T-cell (primary cell): Measurements from ENCODE around the gene RPL5. TPM values are rescaled to one million over a fixed set of nuclear protein-coding genes. Genes with fewer than 3 reads are reported as not detected.

ENCODE experiments used
- ATAC-seq, 4 experiments: fragments of 200-7000 bp in 3 of 4; fragments of 150-1000 bp in 1 of 4; cut with Tn5 transposase; replicated peaks in 1 of 4; 1 replicate in 3 of 4; 2 replicates in 1 of 4; pipeline ENCODE4 v1.10.0; 2021; ENCODE audit warnings: moderate library complexity in 3 of 4, mild to moderate bottlenecking in 2 of 4, moderate number of reproducible peaks in 1 of 4
- CTCF ChIA-PET, 2 donors: fragments of 300-600 bp; sonication (Branson Sonifier 250); formaldehyde crosslinking; loops; one replicate each; lab custom pipeline; 2022; ENCODE audit warnings: antibody characterized with exemption in 2 of 2; lab: Charles Lee
- POLR2A ChIA-PET, 2 donors: fragments of 300-600 bp; sonication (Branson Sonifier 250); formaldehyde crosslinking; loops; one replicate each; lab custom pipeline; 2022; ENCODE audit warnings: antibody characterized with exemption in 2 of 2; lab: Charles Lee
- DNase-seq, 35 experiments: peaks; one replicate each; pipeline versions ENCODE4 v3.0.0 to v3.0.0-alpha.2; 2013 to 2023
- H3K27ac ChIP-seq: one replicate; pipeline ENCODE4 v1.5.1; 2013; ENCODE audit warnings: low read length
- H3K27me3 ChIP-seq, 2 experiments: replicated peaks in 1 of 2; 1 replicate in 1 of 2; 2 replicates in 1 of 2; pipeline versions ENCODE4 v1.6.1 to v1.7.0; 2013; ENCODE audit warnings: low read length in 1 of 2, mixed read lengths in 1 of 2; ENCODE audit not compliant: control insufficient read depth in 2 of 2, insufficient read depth in 2 of 2; ENCODE audit errors: extremely low read depth in 1 of 2
- H3K36me3 ChIP-seq, 2 donors: 1 replicate in 1 of 2; 2 replicates in 1 of 2; pipeline versions ENCODE4 v1.6.1 to v1.7.0; 2013; ENCODE audit warnings: low read length in 1 of 2; ENCODE audit not compliant: control insufficient read depth in 2 of 2, insufficient read depth in 1 of 2; ENCODE audit errors: extremely low read depth in 1 of 2
- H3K4me1 ChIP-seq, 2 experiments: 1 replicate in 1 of 2; 2 replicates in 1 of 2; pipeline versions ENCODE4 v1.6.1 to v1.7.0; 2013; ENCODE audit warnings: low read length in 2 of 2, mixed read lengths in 1 of 2; ENCODE audit not compliant: insufficient read depth in 2 of 2, control insufficient read depth in 1 of 2; ENCODE audit errors: extremely low read depth in 1 of 2
- H3K4me3 ChIP-seq, 2 donors: 1 replicate in 1 of 2; 2 replicates in 1 of 2; pipeline versions ENCODE4 v1.5.1 to v1.7.0; 2013; ENCODE audit warnings: mild to moderate bottlenecking in 2 of 2, low read length in 1 of 2, moderate library complexity in 1 of 2; ENCODE audit not compliant: control insufficient read depth in 1 of 2; ENCODE audit errors: extremely low read depth in 1 of 2
- H3K9me3 ChIP-seq: 2 replicates; pipeline ENCODE4 v1.7.0; 2013
- H3K27ac Mint-ChIP-seq, 2 donors: one replicate each; pipeline ENCODE4 v1.8.0; 2020 to 2021; ENCODE audit warnings: mild to moderate bottlenecking in 2 of 2, mixed read lengths in 2 of 2
- H3K27me3 Mint-ChIP-seq, 2 donors: one replicate each; pipeline ENCODE4 v1.8.0; 2021 to 2022; ENCODE audit warnings: mixed read lengths in 2 of 2
- H3K36me3 Mint-ChIP-seq: one replicate; pipeline ENCODE4 v1.8.0; 2021; ENCODE audit warnings: mixed read lengths
- H3K4me1 Mint-ChIP-seq, 3 donors: one replicate each; pipeline ENCODE4 v1.8.0; 2020 to 2022; ENCODE audit warnings: mixed read lengths in 3 of 3, mild to moderate bottlenecking in 1 of 3
- H3K4me3 Mint-ChIP-seq, 3 donors: one replicate each; pipeline ENCODE4 v1.8.0; 2020 to 2022; ENCODE audit warnings: mild to moderate bottlenecking in 3 of 3, mixed read lengths in 3 of 3, moderate library complexity in 3 of 3
- H3K9me3 Mint-ChIP-seq, 3 donors: one replicate each; pipeline ENCODE4 v1.8.0; 2020 to 2022; ENCODE audit warnings: mixed read lengths in 3 of 3
- WGBS: methylation state at CpG from one replicate; pipeline ENCODE4 v1.1.5; 2013; ENCODE audit warnings: missing lambda C conversion rate; ENCODE audit not compliant: insufficient coverage; 5-methylcytosine and 5-hydroxymethylcytosine counted together
- total RNA-seq, 35 experiments: library from RNA in 6 of 35; stranded (reverse) in 6 of 35; fragments of 120-200 nt in 1 of 35; gene quantifications; one replicate each; pipeline versions ENCODE4 v1.2.1 to v1.2.4 and lab custom pipeline; 2013 to 2026

Gene RPL5
- total RNA-seq, 5 donors from 2014 or later (not counting 1 experiment from before 2014, with no cell fraction given): 1,327 to 1,558 (median 1,433) TPM

DNA sequence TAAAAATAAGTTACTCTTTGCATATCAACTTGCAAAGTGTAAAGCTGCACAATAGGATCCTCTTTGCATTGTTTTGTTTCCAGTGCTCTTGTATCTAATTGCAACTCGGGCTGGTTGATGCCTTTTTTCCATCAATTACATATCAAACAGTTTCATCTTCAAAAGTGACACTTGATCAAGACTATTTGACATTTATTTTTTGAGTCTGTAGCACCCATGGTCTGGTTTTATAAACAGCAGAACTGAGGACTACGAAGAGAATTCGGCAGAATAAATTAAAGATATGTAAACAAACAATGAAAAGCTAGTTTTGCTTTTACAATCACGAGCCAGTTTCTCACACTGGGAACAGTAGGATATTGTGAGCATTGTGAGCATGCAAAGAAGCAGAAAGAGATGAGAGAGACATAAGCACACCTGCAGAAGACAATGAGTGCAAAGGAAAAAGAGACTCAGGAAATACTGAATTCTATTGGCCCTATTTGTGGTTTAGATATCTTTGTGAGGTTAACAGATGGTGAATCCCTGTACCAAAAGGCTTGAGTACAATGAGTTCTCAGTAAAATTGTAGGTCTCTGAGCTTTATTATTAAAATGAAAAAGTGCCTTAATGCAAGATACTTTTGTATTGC is 45.4 kb downstream of the RPL5 start:
- no peak overlapping the region for H3K4me3 ChIP-seq
- peak overlapping the region; percentile 43 for H3K27ac ChIP-seq

GRCh38 chr1:92877792-92878191 is 46.0 kb downstream of the RPL5 start:
- Histone ChIP-seq H3K4me3 (no peak overlapping the region), H3K27ac (peak overlapping the region; percentile 43), H3K27me3 (no peaks in the 10 kb centered on the region), H3K4me1 (peaks cover 11 to 31% of the 10 kb centered on the region in 2 experiments), H3K36me3 (peaks cover 0 to 13% of the 10 kb centered on the region in 2 donors), H3K9me3 (no peaks in the 10 kb centered on the region)
- ATAC-seq (peak in 3 of 4 experiments; percentile 26 to 39 (median 33)), DNase-seq (peak in 1 of 35 experiments; percentile 48)
- no peaks in the 10 kb centered on the region for H3K9me3 Mint-ChIP-seq
- H3K4me1 Mint-ChIP-seq: peaks cover 36 to 41% (median 39%) of the 10 kb centered on the region in 3 donors
- H3K27me3 Mint-ChIP-seq: no peaks in the 10 kb centered on the region
- H3K27ac Mint-ChIP-seq: peak overlapping the region; percentile 71 to 89
- peaks cover 19% of the 10 kb centered on the region for H3K36me3 Mint-ChIP-seq
- peak overlapping the region; percentile 6 to 53 (median 11) for H3K4me3 Mint-ChIP-seq
- 0% methylated on average over 1 of the region's 4 CpGs for WGBS
- CTCF ChIA-PET: interaction anchor here (0.5 to 2.9 kb wide), 10 partner anchors 11 to 146 kb away, joined by 3 to 15 read pairs (median 5); partner anchors contain the start of gene DIPK1A (in 1 of the 2)
- POLR2A ChIA-PET: interaction anchor here (0.6 to 0.7 kb wide), 2 partner anchors 148 to 451 kb away, joined by 3 read pairs; no protein-coding TSS in a partner anchor

More for the DNA sequence above, 45.4 kb downstream of the RPL5 start:
- ATAC-seq: peak; percentile 38 to 70 (median 56)
- POLR2A ChIA-PET: interaction anchor here (0.6 to 0.7 kb wide), 2 partner anchors 149 to 452 kb away, joined by 3 read pairs; no protein-coding TSS in a partner anchor
- CTCF ChIA-PET: interaction anchor here (0.5 to 2.9 kb wide), 10 partner anchors 12 to 146 kb away, joined by 3 to 15 read pairs (median 5); partner anchors contain the start of gene DIPK1A (in 1 of the 2)
- Histone ChIP-seq H3K27me3 (no peaks in the 10 kb centered on the region), H3K36me3 (peaks cover 0 to 17% of the 10 kb centered on the region in 2 donors), H3K4me1 (peaks cover 8 to 26% of the 10 kb centered on the region in 2 experiments), H3K9me3 (no peaks in the 10 kb centered on the region)
- Mint-ChIP-seq H3K27ac (peak overlapping the region; percentile 71 to 89), H3K4me1 (peaks cover 30 to 36% (median 34%) of the 10 kb centered on the region in 3 donors), H3K27me3 (no peaks in the 10 kb centered on the region), H3K9me3 (peaks cover 0 to 4% (median 0%) of the 10 kb centered on the region in 3 donors), H3K4me3 (peak overlapping the region; percentile 6 to 53 (median 11)), H3K36me3 (peaks cover 23% of the 10 kb centered on the region)
- peak in 1 of 35 experiments; percentile 24 for DNase-seq
- 27% methylated on average over 3 of the region's 4 CpGs for WGBS

- ChIA-PET POLR2A (interaction anchor here in 1 of 2 donors (0.6 kb wide), 2 partner anchors 264 to 465 kb away, joined by 5 read pairs; no protein-coding TSS in a partner anchor), CTCF (interaction anchor here in 1 of 2 donors (0.6 to 1.5 kb wide), 2 partner anchors 21 to 158 kb away, joined by 7 read pairs; no protein-coding TSS in a partner anchor)
- peaks cover 0 to 10% of the 10 kb centered on the region in 2 donors for H3K36me3 ChIP-seq
- DNase-seq (no peak), ATAC-seq (no peak)
- 80% methylated on average over 1 of the region's 4 CpGs for WGBS
- no peaks in the 10 kb centered on the region for H3K27me3 Mint-ChIP-seq
- no peaks in the 10 kb centered on the region for H3K9me3 ChIP-seq
- peak overlapping the region; percentile 31 to 59 for H3K27ac Mint-ChIP-seq
- H3K27me3 ChIP-seq: no peaks in the 10 kb centered on the region
- peaks cover 53 to 55% (median 54%) of the 10 kb centered on the region in 3 donors for H3K4me1 Mint-ChIP-seq
- peaks cover 10% of the 10 kb centered on the region for H3K36me3 Mint-ChIP-seq
- H3K4me1 ChIP-seq: peaks cover 23 to 43% of the 10 kb centered on the region in 2 experiments
- no peak overlapping the region for H3K27ac ChIP-seq
- H3K9me3 Mint-ChIP-seq: no peaks in the 10 kb centered on the region
- no peak overlapping the region for H3K4me3 ChIP-seq
- H3K4me3 Mint-ChIP-seq: no peak overlapping the region
These were observed 47.6 kb downstream of the RPL5 start for GRCh38 chr1:92879316-92879968.

- no peak overlapping the region for H3K4me3 Mint-ChIP-seq
- peaks cover 2% of the 10 kb centered on the region for H3K36me3 Mint-ChIP-seq
- no peaks in the 10 kb centered on the region for H3K9me3 Mint-ChIP-seq
- no peaks in the 10 kb centered on the region for H3K27me3 ChIP-seq
- H3K27ac Mint-ChIP-seq: peak overlapping the region in 1 of 2 donors; percentile 43
- no peaks in the 10 kb centered on the region for H3K36me3 ChIP-seq
- DNase-seq (no peak), ATAC-seq (no peak)
- peaks cover 56 to 59% (median 59%) of the 10 kb centered on the region in 3 donors for H3K4me1 Mint-ChIP-seq
- ChIA-PET CTCF (interaction anchor here in 1 of 2 donors (0.5 to 0.9 kb wide), 2 partner anchors 8 to 113 kb away, joined by 3 to 4 read pairs; no protein-coding TSS in a partner anchor), POLR2A (interaction anchor here in 1 of 2 donors (0.6 to 0.7 kb wide), 2 partner anchors 143 to 450 kb away, joined by 3 to 4 read pairs; no protein-coding TSS in a partner anchor)
- no peak overlapping the region for H3K4me3 ChIP-seq
- no CpG with 5 or more reads among the region's 3 CpGs for WGBS
- peaks cover 23 to 42% of the 10 kb centered on the region in 2 experiments for H3K4me1 ChIP-seq
- no peaks in the 10 kb centered on the region for H3K27me3 Mint-ChIP-seq
- H3K27ac ChIP-seq: no peak overlapping the region
- H3K9me3 ChIP-seq: no peaks in the 10 kb centered on the region
These were observed 49.6 kb downstream of the RPL5 start for GRCh38 chr1:92881391-92881790.

DNA sequence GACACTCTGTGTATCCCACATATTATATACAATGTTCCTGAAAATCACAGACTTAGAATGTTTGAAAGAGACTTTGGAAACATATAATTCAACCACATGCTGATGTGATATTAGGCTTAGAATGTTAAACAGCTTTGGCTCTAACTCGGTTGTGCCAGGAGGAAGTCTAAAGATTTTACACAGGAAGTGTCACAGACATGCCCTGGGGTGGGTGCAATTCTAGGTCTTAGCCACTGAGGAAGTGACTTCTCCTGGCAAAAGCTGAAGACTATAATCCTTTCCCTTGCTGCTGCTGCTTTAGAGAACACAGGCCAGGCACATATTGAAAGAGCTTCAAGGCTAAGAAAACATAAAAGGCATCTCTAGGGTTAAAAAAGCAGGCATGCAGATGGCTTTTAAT is 51.0 kb downstream of the RPL5 start:
- peak in 33 of 35 experiments; percentile 19 to 73 (median 43) for DNase-seq
- Mint-ChIP-seq H3K9me3 (no peaks in the 10 kb centered on the region), H3K27me3 (no peaks in the 10 kb centered on the region), H3K4me3 (peak overlapping the region; percentile 14 to 53 (median 39)), H3K36me3 (peaks cover 2% of the 10 kb centered on the region), H3K27ac (peak overlapping the region; percentile 94 to 97), H3K4me1 (peaks cover 47 to 53% (median 52%) of the 10 kb centered on the region in 3 donors)
- Histone ChIP-seq H3K27ac (peak overlapping the region; percentile 60), H3K4me1 (peaks cover 23 to 29% of the 10 kb centered on the region in 2 experiments), H3K27me3 (no peaks in the 10 kb centered on the region), H3K9me3 (no peaks in the 10 kb centered on the region), H3K4me3 (no peak overlapping the region), H3K36me3 (no peaks in the 10 kb centered on the region)
- ChIA-PET CTCF (interaction anchor here (0.5 to 1.8 kb wide), 11 partner anchors 21 to 934 kb away, joined by 3 to 11 read pairs (median 4); partner anchors contain the start of genes BRDT (in 1 of the 2) and DIPK1A (in 1 of the 2)), POLR2A (interaction anchor here (0.5 to 0.7 kb wide), 3 partner anchors 23 to 931 kb away, joined by 3 to 5 read pairs (median 3); no protein-coding TSS in a partner anchor)
- no CpG with 5 or more reads among the region's 1 CpG for WGBS
- peak; percentile 94 to 98 (median 96) for ATAC-seq
